ENCODE data around the gene MYO3B. TPM values are rescaled to one million over a fixed set of nuclear protein-coding genes. Genes with fewer than 3 reads are reported as not detected.

Gene MYO3B
- total RNA-seq, 1 donor from 2014 or later: not detected

DNA sequence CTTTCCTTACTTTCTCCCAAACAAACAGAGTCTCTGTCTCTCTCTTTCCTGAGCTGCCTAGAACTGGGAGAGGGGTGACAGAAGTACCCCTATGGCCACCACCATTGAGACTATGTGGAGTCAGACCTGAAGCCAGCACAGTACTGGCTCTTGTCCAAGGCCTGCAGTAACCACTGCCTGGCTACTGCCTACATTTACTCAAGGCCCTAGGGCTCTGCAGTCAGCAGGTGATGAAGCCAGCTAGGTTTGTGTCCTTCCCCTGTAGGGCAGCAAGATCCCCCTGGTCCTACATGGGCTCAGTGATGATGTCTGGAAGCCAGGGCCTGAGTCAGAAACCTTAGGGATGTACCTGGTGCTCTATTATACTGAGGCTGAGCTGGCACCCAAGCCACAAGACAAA is 12.2 kb downstream of the MYO3B start:
- Mint-ChIP-seq H3K27ac (ENCODE audit: unreplicated experiment) (no peak overlapping the region), H3K4me1 (ENCODE audit: low read depth) (no peaks in the 10 kb centered on the region), H3K36me3 (ENCODE audit: low read depth) (peaks cover 4% of the 10 kb centered on the region), H3K9me3 (ENCODE audit: low read depth) (peaks cover 40% of the 10 kb centered on the region), H3K4me3 (ENCODE audit: unreplicated experiment) (no peak overlapping the region), H3K27me3 (ENCODE audit: low read depth) (no peaks in the 10 kb centered on the region)
- DNase-seq (ENCODE audit: low spot score): no peak
- TF ChIP-seq, protein P1, sequence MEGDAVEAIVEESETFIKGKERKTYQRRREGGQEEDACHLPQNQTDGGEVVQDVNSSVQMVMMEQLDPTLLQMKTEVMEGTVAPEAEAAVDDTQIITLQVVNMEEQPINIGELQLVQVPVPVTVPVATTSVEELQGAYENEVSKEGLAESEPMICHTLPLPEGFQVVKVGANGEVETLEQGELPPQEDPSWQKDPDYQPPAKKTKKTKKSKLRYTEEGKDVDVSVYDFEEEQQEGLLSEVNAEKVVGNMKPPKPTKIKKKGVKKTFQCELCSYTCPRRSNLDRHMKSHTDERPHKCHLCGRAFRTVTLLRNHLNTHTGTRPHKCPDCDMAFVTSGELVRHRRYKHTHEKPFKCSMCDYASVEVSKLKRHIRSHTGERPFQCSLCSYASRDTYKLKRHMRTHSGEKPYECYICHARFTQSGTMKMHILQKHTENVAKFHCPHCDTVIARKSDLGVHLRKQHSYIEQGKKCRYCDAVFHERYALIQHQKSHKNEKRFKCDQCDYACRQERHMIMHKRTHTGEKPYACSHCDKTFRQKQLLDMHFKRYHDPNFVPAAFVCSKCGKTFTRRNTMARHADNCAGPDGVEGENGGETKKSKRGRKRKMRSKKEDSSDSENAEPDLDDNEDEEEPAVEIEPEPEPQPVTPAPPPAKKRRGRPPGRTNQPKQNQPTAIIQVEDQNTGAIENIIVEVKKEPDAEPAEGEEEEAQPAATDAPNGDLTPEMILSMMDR (IDR thresholded peaks at IDR 0.05): no peak

DNA sequence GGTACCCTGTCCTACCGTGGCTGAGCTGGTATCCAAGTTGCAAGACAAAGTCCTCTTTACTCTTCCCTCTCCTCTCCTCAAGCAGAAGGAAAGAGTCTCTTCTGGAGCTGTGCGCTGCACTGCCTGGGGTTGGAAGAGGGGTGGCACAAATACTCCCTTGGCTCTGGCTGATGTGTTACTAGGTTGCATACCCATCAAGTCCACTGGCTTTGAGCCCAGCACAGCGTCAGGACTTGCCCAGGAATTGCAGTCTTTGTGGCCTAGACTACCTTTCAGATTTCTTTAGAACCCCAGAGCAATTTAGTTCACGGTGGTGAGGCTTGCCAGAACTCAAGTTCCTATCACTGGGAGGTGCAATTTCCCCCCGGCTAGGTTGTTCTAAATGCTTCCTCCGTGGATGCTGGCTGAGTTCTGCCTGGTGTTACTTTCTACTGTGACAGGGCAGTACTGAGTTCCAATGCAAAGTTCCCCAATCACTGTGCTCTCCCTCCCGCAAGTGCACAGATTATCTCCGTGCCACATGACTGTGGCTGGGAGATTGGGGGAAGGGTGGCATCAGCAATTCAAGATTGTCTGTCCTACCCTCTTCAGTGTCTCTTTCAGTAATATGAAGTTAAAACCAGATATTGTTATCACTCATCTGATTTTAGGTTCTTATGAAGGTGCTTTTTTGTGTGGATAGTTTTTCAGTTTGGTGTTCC is 13.4 kb downstream of the MYO3B start:
- Mint-ChIP-seq H3K36me3 (ENCODE audit: low read depth) (no peaks in the 10 kb centered on the region), H3K27me3 (ENCODE audit: low read depth) (no peaks in the 10 kb centered on the region), H3K27ac (ENCODE audit: unreplicated experiment) (no peak overlapping the region), H3K9me3 (ENCODE audit: low read depth) (peaks cover 30% of the 10 kb centered on the region), H3K4me1 (ENCODE audit: low read depth) (no peaks in the 10 kb centered on the region), H3K4me3 (ENCODE audit: unreplicated experiment) (no peak overlapping the region)
- no peak for DNase-seq (ENCODE audit: low spot score)
- TF ChIP-seq, protein P1 (IDR thresholded peaks at IDR 0.05): no peak

DNA sequence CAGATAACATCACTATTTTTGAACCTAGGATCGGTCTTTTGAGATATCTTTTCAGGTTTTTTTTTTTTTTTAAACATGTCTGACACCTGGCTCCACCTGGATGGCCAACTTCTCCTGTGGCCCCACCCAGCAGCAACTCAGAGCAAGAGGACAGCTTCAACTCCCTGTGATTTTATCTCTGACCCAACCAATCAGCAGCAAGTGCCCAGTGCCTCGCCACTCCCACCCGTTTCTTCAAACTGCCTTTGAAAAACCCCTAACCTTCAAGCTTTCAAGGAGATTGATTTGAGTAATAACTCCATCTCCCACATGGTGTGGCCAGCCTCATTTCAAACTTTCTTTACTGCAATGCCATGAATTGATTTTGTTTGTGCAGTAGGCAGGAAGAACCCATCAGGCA is 19.0 kb downstream of the MYO3B start:
- Mint-ChIP-seq H3K27me3 (ENCODE audit: low read depth) (no peaks in the 10 kb centered on the region), H3K4me3 (ENCODE audit: unreplicated experiment) (no peak overlapping the region), H3K36me3 (ENCODE audit: low read depth) (no peaks in the 10 kb centered on the region), H3K4me1 (ENCODE audit: low read depth) (no peaks in the 10 kb centered on the region), H3K9me3 (ENCODE audit: low read depth) (no peaks in the 10 kb centered on the region), H3K27ac (ENCODE audit: unreplicated experiment) (no peak overlapping the region)
- TF ChIP-seq, protein P1 (IDR thresholded peaks at IDR 0.05): no peak
- DNase-seq (ENCODE audit: low spot score): no peak

DNA sequence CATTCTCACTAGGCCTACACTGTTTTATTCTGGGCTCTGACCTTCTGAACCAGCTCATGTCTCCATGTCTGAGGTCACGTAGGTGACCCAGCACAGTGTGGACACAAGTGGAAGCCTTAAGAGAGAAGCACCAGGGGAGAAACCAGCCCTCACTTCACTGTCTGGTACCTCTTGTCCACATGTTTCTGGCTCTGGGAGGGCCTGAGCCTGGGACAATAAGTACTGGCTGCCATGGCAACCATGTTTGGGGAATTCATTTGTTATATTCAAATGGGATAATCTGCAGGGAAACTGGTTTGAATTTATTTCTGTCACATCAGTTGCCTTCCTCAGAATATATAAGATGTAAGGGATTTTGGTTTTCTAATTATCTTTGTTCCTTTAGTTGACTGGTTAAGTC is 23.3 kb downstream of the MYO3B start:
- Mint-ChIP-seq H3K4me1 (ENCODE audit: low read depth) (peaks cover 13% of the 10 kb centered on the region), H3K27ac (ENCODE audit: unreplicated experiment) (no peak overlapping the region), H3K9me3 (ENCODE audit: low read depth) (no peaks in the 10 kb centered on the region), H3K27me3 (ENCODE audit: low read depth) (no peaks in the 10 kb centered on the region), H3K4me3 (ENCODE audit: unreplicated experiment) (no peak overlapping the region), H3K36me3 (ENCODE audit: low read depth) (no peaks in the 10 kb centered on the region)
- TF ChIP-seq, protein P1 (IDR thresholded peaks at IDR 0.05): no peak
- no peak for DNase-seq (ENCODE audit: low spot score)

DNA sequence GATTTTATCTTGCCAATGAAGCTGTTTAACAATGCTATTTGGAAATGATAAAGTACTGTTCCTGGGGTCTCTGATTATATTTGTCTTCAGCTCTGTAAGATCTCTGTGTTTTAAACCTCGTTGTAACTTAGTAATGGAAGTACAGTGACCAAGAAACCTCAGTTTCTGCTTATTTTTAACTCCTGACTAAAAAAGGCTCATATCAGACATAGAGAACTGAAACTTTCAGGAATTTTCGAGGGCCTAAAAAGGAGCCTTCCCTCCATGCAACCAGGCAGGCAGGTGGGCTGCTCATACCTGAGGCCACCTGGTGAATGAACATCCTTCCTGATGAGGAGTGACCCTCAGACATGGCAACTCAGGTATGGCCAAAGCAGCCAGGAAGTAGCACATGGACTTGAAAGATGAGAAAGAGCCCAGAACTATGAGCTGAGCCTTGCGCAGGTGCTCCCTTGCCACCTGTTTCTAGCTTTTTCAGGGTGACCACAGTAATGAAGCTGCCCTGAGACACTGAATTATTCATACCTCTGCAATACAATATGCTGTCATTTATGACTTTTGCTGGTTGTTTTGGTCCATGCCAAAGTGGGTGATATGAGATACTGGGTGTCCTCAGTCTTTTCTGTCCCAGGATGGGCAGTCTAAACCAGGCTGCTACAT is 23.9 kb downstream of the MYO3B start:
- H3K36me3 Mint-ChIP-seq (ENCODE audit: low read depth): no peaks in the 10 kb centered on the region
- no peaks in the 10 kb centered on the region for H3K27me3 Mint-ChIP-seq (ENCODE audit: low read depth)
- H3K4me1 Mint-ChIP-seq (ENCODE audit: low read depth): peaks cover 13% of the 10 kb centered on the region
- H3K4me3 Mint-ChIP-seq (ENCODE audit: unreplicated experiment): no peak overlapping the region
- TF ChIP-seq, protein P1 (IDR thresholded peaks at IDR 0.05): no peak
- H3K27ac Mint-ChIP-seq (ENCODE audit: unreplicated experiment): no peak overlapping the region
- DNase-seq (ENCODE audit: low spot score): no peak
- H3K9me3 Mint-ChIP-seq (ENCODE audit: low read depth): no peaks in the 10 kb centered on the region

Data from chondrocyte (in vitro differentiated cells).